Glutamatergic neuron (in vitro differentiated cells): ENCODE data around the gene ALDH8A1. TPM values are rescaled to one million over a fixed set of nuclear protein-coding genes. Genes with fewer than 3 reads are reported as not detected.

Experiments
- DNase-seq: peaks from one replicate; pipeline ENCODE4 v3.0.0; 2022
- H3K27ac Mint-ChIP-seq: one replicate; pipeline ENCODE4 v1.8.0; 2020; ENCODE audit warnings: mild to moderate bottlenecking, mixed read lengths, inconsistent platforms; ENCODE audit not compliant: unreplicated experiment
- H3K27me3 Mint-ChIP-seq: one replicate; pipeline ENCODE4 v1.8.0; 2020; ENCODE audit warnings: mild to moderate bottlenecking, moderate library complexity, mixed read lengths, inconsistent platforms; ENCODE audit not compliant: unreplicated experiment
- H3K36me3 Mint-ChIP-seq: one replicate; pipeline ENCODE4 v1.8.0; 2020; ENCODE audit warnings: mild to moderate bottlenecking, mixed read lengths, inconsistent platforms; ENCODE audit not compliant: unreplicated experiment
- H3K4me1 Mint-ChIP-seq: one replicate; pipeline ENCODE4 v1.8.0; 2020; ENCODE audit warnings: mild to moderate bottlenecking, low read depth, mixed read lengths, inconsistent platforms; ENCODE audit not compliant: unreplicated experiment
- H3K4me3 Mint-ChIP-seq: one replicate; pipeline ENCODE4 v1.8.0; 2020; ENCODE audit warnings: mild to moderate bottlenecking, mixed read lengths, inconsistent platforms; ENCODE audit not compliant: unreplicated experiment
- H3K9me3 Mint-ChIP-seq: one replicate; pipeline ENCODE4 v1.8.0; 2020; ENCODE audit warnings: mild to moderate bottlenecking, moderate library complexity, mixed read lengths, inconsistent platforms; ENCODE audit not compliant: unreplicated experiment
- total RNA-seq: library from RNA; stranded (reverse); fragmentation: NEBNext Ultra II Directional; extraction: Animal tissue kit (Norgen Biotek cat#: 25700); gene quantifications from one replicate; pipeline ENCODE4 v1.2.1, GENCODE V29; 2021; ENCODE audit not compliant: unreplicated experiment
- TF ChIP-seq, protein P1 (sequence below): fragments of 200-600 bp; sonication (generic); IDR thresholded peaks from one replicate; pipeline ENCODE4 v1.5.0; 2021; ENCODE audit not compliant: partially characterized antibody, unreplicated experiment

The ALDH8A1 gene
- total RNA-seq, 1 donor from 2014 or later = 1.8 TPM

DNA sequence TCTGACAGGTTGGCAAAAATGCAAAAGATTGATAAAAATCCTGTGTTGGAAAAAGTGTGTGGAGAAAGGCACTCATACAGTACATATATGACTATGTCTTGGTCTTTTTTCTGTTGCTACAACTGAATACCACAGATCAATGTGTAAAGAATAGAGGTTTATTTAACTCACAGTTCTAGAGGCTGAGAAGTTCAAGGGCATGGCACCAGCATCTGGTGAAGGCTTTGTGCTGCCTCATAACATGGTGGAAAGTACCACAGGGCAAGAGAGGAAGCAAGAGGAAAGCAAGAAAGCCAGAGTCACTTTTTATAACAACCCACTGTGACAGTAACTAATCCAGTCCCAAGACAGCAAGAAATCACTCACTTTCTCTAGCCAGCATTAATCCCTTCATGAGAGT, 57.5 kb downstream of the ALDH8A1 start:
- Mint-ChIP-seq H3K9me3 (no peaks in the 10 kb centered on the region), H3K4me1 (no peaks in the 10 kb centered on the region), H3K27ac (no peak overlapping the region), H3K36me3 (peaks cover 4% of the 10 kb centered on the region), H3K27me3 (peaks cover 5% of the 10 kb centered on the region), H3K4me3 (no peak overlapping the region)
- DNase-seq = no peak
- TF ChIP-seq, protein P1, sequence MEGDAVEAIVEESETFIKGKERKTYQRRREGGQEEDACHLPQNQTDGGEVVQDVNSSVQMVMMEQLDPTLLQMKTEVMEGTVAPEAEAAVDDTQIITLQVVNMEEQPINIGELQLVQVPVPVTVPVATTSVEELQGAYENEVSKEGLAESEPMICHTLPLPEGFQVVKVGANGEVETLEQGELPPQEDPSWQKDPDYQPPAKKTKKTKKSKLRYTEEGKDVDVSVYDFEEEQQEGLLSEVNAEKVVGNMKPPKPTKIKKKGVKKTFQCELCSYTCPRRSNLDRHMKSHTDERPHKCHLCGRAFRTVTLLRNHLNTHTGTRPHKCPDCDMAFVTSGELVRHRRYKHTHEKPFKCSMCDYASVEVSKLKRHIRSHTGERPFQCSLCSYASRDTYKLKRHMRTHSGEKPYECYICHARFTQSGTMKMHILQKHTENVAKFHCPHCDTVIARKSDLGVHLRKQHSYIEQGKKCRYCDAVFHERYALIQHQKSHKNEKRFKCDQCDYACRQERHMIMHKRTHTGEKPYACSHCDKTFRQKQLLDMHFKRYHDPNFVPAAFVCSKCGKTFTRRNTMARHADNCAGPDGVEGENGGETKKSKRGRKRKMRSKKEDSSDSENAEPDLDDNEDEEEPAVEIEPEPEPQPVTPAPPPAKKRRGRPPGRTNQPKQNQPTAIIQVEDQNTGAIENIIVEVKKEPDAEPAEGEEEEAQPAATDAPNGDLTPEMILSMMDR = no peak

DNA sequence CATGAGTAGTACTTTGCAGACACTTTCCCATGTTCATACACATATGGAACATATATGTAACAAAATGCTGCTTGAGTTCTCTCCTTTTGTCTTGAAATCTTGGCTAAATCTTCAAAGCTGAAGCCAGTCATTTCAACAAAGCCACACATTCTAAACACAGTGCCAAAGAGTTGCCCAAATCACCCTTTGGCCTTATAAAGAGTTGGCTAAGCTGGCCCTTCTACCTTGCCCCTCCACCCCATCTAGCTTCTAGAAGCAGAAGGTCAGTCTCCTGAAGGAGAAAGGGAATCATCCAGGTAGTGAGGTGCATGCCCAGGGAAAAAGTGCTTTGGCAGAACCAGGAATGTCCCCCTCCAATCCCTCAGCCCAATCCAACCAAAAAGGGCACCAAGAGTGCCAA, 58.3 kb downstream of the ALDH8A1 start:
- H3K9me3 Mint-ChIP-seq = no peaks in the 10 kb centered on the region
- DNase-seq = no peak
- H3K27ac Mint-ChIP-seq = no peak overlapping the region
- H3K4me1 Mint-ChIP-seq = no peaks in the 10 kb centered on the region
- H3K36me3 Mint-ChIP-seq = peaks cover 4% of the 10 kb centered on the region
- peaks cover 5% of the 10 kb centered on the region for H3K27me3 Mint-ChIP-seq
- H3K4me3 Mint-ChIP-seq = no peak overlapping the region
- TF ChIP-seq, protein P1 = no peak

DNA sequence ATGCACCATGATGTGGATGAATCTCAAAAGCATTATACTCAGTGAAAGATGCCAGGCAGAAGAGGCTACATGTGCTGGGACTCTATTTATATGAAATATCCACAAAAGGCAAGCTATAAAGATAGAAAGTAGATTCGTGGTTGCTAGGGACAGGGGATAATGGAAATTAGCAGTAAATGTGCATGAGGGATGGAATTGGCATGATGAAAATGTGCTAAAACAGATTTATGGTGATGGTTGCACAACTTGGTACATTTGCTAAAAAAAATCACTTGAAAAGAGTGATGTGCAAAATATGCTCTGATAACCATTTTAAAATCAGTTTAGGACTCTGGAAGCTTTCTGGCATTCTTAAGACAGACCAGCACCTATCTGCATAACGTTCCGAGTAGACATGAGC, 61.6 kb downstream of the ALDH8A1 start:
- Mint-ChIP-seq H3K27ac (no peak overlapping the region), H3K4me3 (no peak overlapping the region), H3K36me3 (peaks cover 4% of the 10 kb centered on the region), H3K4me1 (no peaks in the 10 kb centered on the region), H3K27me3 (peaks cover 4% of the 10 kb centered on the region), H3K9me3 (no peaks in the 10 kb centered on the region)
- TF ChIP-seq, protein P1 = no peak
- DNase-seq = no peak

DNA sequence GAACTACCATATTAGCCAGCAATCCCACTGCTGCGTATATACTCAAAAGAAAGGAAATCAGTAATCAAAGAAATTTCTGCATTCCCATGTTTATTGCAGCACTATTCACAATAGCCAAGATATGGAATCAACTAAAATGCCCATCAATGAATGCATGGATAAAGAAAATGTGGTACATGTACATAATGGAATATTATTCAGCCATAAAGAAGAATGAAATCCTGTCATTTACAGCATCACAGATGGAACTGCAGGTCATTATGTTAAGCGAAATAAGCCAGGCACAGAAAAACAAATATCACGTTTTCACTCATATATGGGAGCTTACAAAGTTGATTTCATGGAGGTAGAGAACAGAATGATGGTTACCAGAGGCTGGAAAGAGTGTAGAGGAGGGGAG, 65.1 kb downstream of the ALDH8A1 start:
- no peak overlapping the region for H3K27ac Mint-ChIP-seq
- H3K27me3 Mint-ChIP-seq = peaks cover 4% of the 10 kb centered on the region
- no peaks in the 10 kb centered on the region for H3K9me3 Mint-ChIP-seq
- TF ChIP-seq, protein P1 = no peak
- no peak overlapping the region for H3K4me3 Mint-ChIP-seq
- no peaks in the 10 kb centered on the region for H3K4me1 Mint-ChIP-seq
- DNase-seq = no peak
- H3K36me3 Mint-ChIP-seq = no peaks in the 10 kb centered on the region

DNA sequence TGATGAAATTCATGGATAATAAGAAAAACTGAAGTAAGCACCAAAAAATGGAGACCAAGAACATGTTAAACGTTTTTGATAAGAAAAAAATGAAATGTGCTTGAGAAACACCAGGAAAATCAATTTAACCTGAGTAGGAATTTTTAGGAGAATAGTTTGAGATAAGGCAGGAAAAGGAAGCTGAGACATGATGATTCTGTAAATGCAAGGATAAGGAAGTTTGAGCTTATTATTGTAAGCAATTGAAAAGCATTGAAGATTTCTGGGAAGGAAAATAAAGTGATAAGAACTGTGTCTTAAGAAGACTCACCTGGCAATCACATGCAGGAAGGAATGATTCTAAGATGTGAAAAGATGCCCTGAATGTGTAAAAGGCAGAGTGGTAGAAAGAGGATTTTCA, 66.6 kb downstream of the ALDH8A1 start:
- DNase-seq = no peak
- Mint-ChIP-seq H3K36me3 (no peaks in the 10 kb centered on the region), H3K4me3 (no peak overlapping the region), H3K9me3 (no peaks in the 10 kb centered on the region), H3K27ac (no peak overlapping the region), H3K4me1 (no peaks in the 10 kb centered on the region), H3K27me3 (peaks cover 4% of the 10 kb centered on the region)
- TF ChIP-seq, protein P1 = no peak
